ENCODE results near the gene ITGAE. TPM values are rescaled to one million over a fixed set of nuclear protein-coding genes. Genes with fewer than 3 reads are reported as not detected.

The ITGAE gene
- total and polyA plus RNA-seq, 10 of the 15 experiments (the other 5 are each of a cell fraction or from before 2014, with no cell fraction given): 13.1 to 161 (median 34.8) TPM

- no peak for TF ChIP-seq REST (IDR thresholded peaks at IDR 0.05; ENCODE audit: low read depth, low read length)
- no peak for TF ChIP-seq SUZ12 (IDR thresholded peaks at IDR 0.05; ENCODE audit: unreplicated experiment)
- TF ChIP-seq EP300 (IDR thresholded peaks at IDR 0.05; ENCODE audit: borderline replicate concordance in 1 of 2, control insufficient read depth in 1 of 2, low read depth in 2 of 2, low read length in 2 of 2): no peak
- no peak for TF ChIP-seq RAD51 (IDR thresholded peaks at IDR 0.05)
- no peak for TF ChIP-seq RAD21 (IDR thresholded peaks at IDR 0.05; ENCODE audit: insufficient read depth, low read depth, low read length)
- no peak for TF ChIP-seq SUPT20H (IDR thresholded peaks at IDR 0.05; ENCODE audit: borderline replicate concordance, control insufficient read depth, low read depth, low read length)
- TF ChIP-seq ATF7 (IDR thresholded peaks at IDR 0.05; ENCODE audit: low read depth): no peak
- no peak for TF ChIP-seq HDGF (IDR thresholded peaks at IDR 0.05)
- TF ChIP-seq GABPA (IDR thresholded peaks at IDR 0.05; ENCODE audit: low read depth): no peak
- no peak for TF ChIP-seq SREBF2 (IDR thresholded peaks at IDR 0.05; ENCODE audit: low read length)
Observed at GRCh38 chr17:3723188-3723555, 77.8 kb downstream of the ITGAE start (continued).

Data from GM12878 (cell line).